ENCODE data around the gene CCDC169. TPM values are rescaled to one million over a fixed set of nuclear protein-coding genes. Genes with fewer than 3 reads are reported as not detected.

The CCDC169 gene
- total RNA-seq, 1 donor from 2014 or later: 6.5 TPM

- no peak for DNase-seq (ENCODE audit: low spot score)
Observed at GRCh38 chr13:36244990-36245389, 52.6 kb downstream of the CCDC169 start.

- DNase-seq (ENCODE audit: low spot score): no peak
Observed at GRCh38 chr13:36244073-36244472, 53.5 kb downstream of the CCDC169 start.

- no peak for DNase-seq (ENCODE audit: low spot score)
Observed at GRCh38 chr13:36242761-36243160, 54.9 kb downstream of the CCDC169 start.

- no peak for DNase-seq (ENCODE audit: low spot score)
Observed at GRCh38 chr13:36231236-36231635, 66.4 kb downstream of the CCDC169 start.

DNA sequence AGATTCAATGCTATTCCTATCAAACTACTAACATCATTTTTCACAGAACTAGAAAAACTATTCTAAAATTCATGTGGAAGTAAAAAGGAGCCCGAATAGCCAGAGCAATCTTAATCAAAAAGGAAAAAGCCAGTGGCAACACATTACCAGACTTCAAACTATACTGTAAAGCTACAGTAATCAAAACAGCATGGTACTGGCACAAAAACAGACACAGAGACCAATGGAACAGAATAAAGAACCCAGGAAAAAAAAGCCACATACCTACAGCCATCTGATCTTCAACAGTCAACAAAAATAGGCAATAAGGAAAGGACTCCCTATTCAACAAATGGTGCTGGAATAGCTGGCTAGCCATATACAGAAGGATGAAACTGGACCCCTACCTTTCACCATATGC is 72.9 kb downstream of the CCDC169 start:
- no peak for DNase-seq (ENCODE audit: low spot score)

DNA sequence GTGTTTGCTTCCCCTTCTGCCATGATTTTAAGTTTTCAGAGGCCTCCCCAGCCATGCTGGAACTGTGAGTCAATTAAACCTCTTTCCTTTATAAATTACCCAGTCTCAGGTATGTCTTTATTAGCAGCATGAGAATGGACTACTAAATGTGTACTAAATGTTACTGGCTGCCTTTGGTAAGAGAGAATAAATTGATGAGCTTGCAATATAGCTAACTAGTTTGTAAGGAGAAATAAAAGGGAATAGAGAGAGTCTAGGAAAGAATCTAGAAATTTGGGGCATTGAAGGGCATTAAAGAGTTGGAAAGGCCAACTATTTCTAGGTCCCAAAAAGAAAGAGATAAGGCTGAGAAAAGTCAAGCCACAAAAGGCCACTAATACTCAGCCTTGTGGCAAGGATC is 77.7 kb downstream of the CCDC169 start:
- DNase-seq (ENCODE audit: low spot score): no peak

GRCh38 chr13:36217456-36217855 is 80.2 kb downstream of the CCDC169 start:
- DNase-seq (ENCODE audit: low spot score): no peak

GRCh38 chr13:36214163-36214921 is 83.3 kb downstream of the CCDC169 start, which contains the start of gene SOHLH2:
Gene SOHLH2, minus strand, starts transcription at chr13:36214556. Its CDS starts 30 bp downstream, at chr13:36214526.
- DNase-seq (ENCODE audit: low spot score): no peak

GRCh38 chr13:36212789-36213188 is 84.8 kb downstream of the CCDC169 start:
- no peak for DNase-seq (ENCODE audit: low spot score)

- no peak for DNase-seq (ENCODE audit: low spot score)
Observed at GRCh38 chr13:36211567-36211966, 86.0 kb downstream of the CCDC169 start.

- no peak for DNase-seq (ENCODE audit: low spot score)
Observed at GRCh38 chr13:36210738-36211137, 86.9 kb downstream of the CCDC169 start.

DNA sequence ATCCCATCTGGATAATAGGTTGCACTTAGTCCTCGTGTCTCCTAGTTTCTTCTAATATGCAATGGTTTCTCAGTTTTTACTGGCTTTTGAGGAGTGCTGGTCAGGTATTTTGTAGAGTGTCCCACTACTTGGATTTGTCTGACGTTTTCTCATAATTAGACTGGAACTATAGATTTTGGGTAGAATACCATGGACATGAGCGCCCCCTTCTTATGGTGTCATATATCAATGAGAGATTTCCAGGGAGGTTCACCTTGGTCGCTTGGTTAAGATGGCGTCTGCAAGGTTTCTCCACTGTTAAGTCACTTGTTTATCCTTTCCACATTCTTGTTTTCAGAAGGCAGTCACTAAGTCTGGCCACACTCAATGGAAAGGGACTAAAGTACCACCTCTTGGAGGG is 89.9 kb downstream of the CCDC169 start:
- no peak for DNase-seq (ENCODE audit: low spot score)

GRCh38 chr13:36193151-36193855 is 104.3 kb downstream of the CCDC169 start:
- no peak for DNase-seq (ENCODE audit: low spot score)

DNA sequence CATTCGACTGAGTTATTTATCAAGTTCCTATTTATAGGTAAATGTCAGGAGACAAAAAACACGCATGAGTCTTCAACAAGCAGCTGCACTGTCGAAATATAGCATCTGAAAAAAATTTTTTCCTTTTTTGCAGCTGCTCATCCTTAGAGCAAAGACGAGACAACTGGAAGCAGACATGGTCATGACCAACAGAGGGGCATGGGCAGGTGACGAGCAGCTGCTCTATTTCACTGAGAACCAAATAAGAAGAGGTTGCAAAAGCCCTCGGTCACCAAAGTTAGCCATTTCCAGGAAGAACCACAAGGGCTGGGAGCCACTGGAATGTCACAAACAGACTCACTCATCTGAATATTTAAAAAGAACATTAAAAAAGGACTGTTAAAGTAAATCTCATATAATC is 105.4 kb downstream of the CCDC169 start:
- DNase-seq (ENCODE audit: low spot score): no peak

DNA sequence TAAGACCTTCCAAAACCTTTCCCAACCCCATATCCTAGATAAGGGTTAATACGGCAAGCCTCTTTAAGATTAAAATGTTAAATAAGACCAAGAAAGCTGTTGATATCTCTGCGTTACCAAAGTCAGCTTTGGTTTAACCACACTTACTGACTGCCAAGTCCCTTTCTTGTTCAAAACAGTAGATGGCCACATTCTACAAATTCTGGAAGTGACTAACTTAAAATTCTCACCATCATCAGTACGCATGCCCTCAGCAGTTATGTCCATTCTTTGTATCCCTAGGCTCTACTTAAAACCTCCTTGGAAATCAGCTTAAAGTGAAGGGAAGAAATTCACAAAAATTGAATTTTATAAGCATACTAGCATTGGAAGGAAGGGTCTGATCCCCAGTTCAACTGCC is 106.8 kb downstream of the CCDC169 start:
- peak; percentile 36 for DNase-seq (ENCODE audit: low spot score)

- DNase-seq (ENCODE audit: low spot score): no peak
Observed at GRCh38 chr13:36188441-36188840, 109.2 kb downstream of the CCDC169 start.

DNA sequence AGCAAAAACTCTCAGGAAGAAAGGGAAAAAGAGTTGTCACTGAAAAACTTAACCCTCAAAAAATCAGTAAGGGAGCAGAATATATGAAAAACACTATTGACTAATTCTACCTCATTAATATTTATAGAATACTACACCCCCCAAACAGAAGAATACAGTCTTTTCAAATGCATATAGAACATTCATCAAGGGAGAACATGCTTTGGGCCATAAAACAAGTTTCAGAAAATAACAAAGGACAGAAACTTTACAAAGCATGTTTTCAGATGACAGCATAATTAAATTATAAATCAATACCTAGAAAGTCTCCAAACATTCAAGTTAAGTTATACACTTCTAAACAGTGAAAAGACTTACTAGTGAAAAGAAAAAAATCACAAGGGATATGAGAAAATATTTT is 113.7 kb downstream of the CCDC169 start:
- no peak for DNase-seq (ENCODE audit: low spot score)

Other genes starting within 250 kb of the CCDC169 start
- gene DCLK1, start 166.4 kb downstream of the CCDC169 start, total RNA-seq (ENCODE audit: insufficient read depth, low replicate concordance): 7.7 TPM
- 0.72 TPM for gene SOHLH2, start 83.3 kb downstream of the CCDC169 start, total RNA-seq (ENCODE audit: insufficient read depth, low replicate concordance)
- gene SPART, start 48.6 kb upstream of the CCDC169 start, total RNA-seq (ENCODE audit: insufficient read depth, low replicate concordance): 103 TPM
- not detected for gene CCNA1, start 134.7 kb upstream of the CCDC169 start, total RNA-seq (ENCODE audit: insufficient read depth, low replicate concordance)

Data from umbilical cord (tissue), 2 donors.